HL-60 (cell line): ENCODE measurements around the gene COX10.

ENCODE experiments used
- POLR2AphosphoS5 ChIP-seq: IDR thresholded peaks from 2 replicates; pipeline ENCODE4 v1.6.1; 2012; ENCODE audit warnings: low read depth
- SPI1 ChIP-seq: IDR thresholded peaks from 2 replicates; pipeline ENCODE4 v1.6.1; 2012; ENCODE audit warnings: low read depth, mild to moderate bottlenecking, borderline replicate concordance
- TF ChIP-seq, protein P1 (sequence below): IDR thresholded peaks from one replicate; pipeline ENCODE4 v1.5.1; 2011; ENCODE audit warnings: low read length, control low read depth, inconsistent platforms; ENCODE audit not compliant: insufficient read depth

DNA sequence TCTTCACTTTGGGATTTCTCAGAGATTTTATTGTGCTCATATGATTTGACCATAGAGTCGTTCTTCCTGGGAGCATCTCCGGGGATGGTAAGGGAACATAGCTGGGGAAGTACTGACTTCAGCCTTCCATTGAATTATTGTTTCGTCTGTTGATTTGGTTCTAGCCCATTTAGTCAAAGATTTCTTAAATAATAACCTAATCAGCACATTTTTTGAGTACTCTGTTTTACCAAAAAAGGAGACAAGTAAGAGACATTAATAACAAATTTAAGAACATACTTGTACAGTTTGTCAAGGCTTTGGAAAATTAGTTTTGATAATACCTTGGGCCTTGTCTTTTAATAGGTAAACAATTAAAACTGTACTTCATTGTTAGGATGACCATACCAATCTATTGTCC is 89.4 kb downstream of the COX10 start:
- TF ChIP-seq, protein P1, sequence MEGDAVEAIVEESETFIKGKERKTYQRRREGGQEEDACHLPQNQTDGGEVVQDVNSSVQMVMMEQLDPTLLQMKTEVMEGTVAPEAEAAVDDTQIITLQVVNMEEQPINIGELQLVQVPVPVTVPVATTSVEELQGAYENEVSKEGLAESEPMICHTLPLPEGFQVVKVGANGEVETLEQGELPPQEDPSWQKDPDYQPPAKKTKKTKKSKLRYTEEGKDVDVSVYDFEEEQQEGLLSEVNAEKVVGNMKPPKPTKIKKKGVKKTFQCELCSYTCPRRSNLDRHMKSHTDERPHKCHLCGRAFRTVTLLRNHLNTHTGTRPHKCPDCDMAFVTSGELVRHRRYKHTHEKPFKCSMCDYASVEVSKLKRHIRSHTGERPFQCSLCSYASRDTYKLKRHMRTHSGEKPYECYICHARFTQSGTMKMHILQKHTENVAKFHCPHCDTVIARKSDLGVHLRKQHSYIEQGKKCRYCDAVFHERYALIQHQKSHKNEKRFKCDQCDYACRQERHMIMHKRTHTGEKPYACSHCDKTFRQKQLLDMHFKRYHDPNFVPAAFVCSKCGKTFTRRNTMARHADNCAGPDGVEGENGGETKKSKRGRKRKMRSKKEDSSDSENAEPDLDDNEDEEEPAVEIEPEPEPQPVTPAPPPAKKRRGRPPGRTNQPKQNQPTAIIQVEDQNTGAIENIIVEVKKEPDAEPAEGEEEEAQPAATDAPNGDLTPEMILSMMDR: no peak
- TF ChIP-seq SPI1 (no peak), POLR2AphosphoS5 (no peak)
